NCI-H2081 treated with DMSO at 0.1 percent for 48 hours (cell line): ENCODE results near the gene AMH.
"Not testable (repeated sequence)": the region's sequence is repeated elsewhere in the genome, so short reads cannot be mapped to it uniquely, and the experiment has no call there.

Source experiments
- DNase-seq: peaks from one replicate; lab custom pipeline; 2025; lab: John Stamatoyannopoulos, UW

The AMH gene

DNA sequence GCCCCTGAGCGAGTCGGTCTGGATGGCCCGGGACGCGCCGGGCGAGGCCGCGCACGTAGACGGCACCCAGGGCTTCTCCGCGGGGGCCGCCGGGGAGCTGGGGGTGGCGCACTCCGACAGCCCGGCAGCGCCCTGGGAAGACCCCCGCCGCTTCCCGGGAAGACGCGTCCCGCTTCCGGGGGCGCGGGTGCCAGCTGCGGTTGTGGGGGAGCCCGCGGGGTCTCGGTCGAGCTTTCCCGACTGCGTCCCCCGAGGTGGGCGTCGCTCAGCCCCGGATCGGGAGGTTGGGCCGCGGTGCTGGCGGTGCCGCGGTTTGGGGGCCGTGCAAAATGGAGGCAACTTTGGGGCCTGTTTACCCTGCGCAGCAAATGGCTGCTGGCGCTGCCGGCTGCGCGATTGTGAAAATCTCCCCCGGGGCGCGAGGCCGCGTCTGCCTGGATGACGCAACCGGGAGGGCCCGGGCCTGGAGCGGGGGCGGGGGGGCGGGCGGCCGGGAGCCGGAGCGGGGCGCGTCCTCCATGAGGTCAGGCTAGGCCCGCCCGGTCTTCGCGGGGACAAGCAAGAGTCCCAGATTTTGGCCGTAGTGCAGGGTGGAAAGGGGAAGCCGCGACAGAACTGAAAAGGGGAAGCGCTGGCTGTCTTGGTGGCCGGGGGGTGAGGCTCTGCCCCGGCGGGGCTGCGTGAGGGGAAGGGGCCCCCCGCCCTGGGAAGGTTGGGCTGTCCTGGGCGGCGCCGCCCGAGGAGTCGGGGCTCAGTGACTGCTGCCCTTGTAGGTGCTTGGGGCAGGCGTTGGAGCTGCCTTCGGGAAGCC lies 21.5 kb downstream of the AMH start:
- DNase-seq, result no peak

- no peak for DNase-seq
These were observed 22.3 kb downstream of the AMH start for GRCh38 chr19:2271234-2272103.

GRCh38 chr19:2273356-2274184 lies 24.4 kb downstream of the AMH start:
- DNase-seq, result no peak

- no peak for DNase-seq
These were observed 25.1 kb downstream of the AMH start for GRCh38 chr19:2274185-2274711.

- no peak for DNase-seq
These were observed 25.9 kb downstream of the AMH start for GRCh38 chr19:2274931-2275535.

- no peak for DNase-seq
These were observed 26.7 kb downstream of the AMH start for GRCh38 chr19:2275588-2276428.

DNA sequence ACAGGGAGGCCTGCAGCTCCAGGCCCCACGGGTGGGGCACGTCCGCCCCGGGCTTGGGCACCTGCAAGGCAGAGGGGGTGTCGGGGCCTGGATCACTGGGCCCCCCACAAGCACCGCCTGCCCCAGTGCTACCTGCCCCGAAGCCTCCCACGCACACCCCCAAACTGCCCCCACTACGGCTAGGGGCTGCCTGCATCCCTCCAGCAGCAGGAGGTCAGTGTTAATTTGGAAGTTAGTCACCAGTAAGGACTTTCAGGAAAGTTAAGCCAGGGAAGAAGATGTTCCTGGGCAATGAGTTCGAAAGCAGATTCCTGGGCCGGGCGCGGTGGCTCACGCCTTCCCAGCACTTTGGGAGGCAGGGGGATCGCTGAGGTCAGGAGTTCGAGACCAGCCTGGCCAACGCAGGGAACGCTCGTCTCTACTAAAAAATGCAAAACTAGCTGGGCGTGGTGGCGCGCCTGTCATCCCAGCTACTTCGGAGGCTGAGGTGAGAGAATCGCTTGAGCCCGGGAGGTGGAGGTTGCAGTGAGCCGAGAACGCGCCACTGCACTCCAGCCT lies 27.4 kb downstream of the AMH start:
- no peak for DNase-seq

GRCh38 chr19:2277138-2277537 lies 28.0 kb downstream of the AMH start:
- no peak for DNase-seq

- DNase-seq, result no peak
These were observed 29.5 kb downstream of the AMH start for GRCh38 chr19:2278459-2279158.

- no peak for DNase-seq
These were observed 31.6 kb downstream of the AMH start for GRCh38 chr19:2280633-2281264.

DNA sequence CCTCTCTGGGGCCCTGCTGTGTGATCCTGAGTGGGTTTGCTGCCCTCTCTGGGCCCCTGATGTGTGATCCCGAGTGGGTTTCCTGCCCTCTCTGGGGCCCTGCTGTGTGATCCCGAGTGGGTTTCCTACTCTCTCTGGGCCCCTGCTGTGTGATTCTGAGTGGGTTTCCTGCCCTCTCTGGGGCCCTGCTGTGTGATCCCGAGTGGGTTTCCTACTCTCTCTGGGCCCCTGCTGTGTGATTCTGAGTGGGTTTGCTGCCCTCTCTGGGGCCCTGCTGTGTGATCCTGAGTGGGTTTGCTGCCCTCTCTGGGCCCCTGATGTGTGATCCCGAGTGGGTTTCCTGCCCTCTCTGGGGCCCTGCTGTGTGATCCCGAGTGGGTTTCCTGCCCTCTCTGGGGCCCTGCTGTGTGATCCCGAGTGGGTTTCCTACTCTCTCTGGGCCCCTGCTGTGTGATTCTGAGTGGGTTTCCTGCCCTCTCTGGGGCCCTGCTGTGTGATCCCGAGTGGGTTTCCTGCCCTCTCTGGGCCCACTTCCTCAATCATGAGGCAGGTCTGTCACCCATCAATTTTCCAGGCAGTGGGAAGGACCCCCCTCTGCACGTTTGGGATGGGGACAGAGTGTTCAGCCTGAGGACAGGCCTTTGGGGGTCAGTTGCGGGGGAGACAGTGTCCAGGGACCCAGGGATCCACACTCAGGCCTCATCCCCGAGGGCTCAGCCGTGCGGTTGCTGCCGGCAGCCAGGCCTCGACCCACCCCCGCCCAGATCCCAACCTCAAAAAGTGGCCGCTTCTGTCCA lies 32.3 kb downstream of the AMH start:
- DNase-seq, result not testable (repeated sequence)

DNA sequence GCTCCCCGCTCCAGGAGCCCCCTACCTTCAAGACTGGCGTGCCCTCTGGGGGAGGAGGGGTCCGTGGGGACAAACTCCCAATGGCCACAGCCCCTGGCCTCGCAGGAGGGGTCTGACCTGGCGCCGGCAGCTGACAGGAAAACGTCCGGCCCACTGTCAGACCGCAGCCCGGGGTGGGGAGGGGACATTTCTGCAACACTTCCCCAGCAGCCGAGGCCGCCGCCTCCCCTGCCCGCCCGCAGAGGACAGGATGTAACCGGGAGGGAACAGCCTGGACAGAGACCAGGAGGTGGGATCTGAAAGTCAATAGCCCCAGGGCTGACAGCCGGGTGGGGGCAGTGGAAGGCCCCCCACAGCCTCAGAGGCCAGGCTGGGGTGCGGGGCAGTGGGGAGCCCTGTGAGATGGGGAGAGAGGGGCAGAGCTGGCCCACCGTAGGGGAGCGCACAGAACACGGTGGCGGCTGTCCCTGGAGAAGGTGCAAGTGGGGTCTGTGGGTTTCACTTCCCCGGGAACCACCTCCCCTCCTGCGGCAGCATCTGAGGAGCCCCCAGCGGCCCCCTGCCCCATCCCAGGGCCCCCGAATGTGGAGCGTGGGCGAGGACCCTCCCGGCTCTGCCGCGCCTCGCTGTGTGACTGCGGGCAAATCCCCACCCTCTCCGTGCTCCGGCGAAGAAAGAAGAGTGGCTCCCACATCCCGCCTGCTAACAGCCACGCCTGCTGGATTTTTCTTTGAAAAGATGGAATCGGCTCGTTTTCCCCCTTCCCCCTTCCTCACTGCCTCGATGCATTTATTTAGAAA lies 33.1 kb downstream of the AMH start, which contains the start of gene PEAK3:
Gene PEAK3, minus strand, starts transcription at position 114 of the 800 bp plus-strand sequence. CDS start 1,244 bp downstream, outside the sequence.
- no peak for DNase-seq

DNA sequence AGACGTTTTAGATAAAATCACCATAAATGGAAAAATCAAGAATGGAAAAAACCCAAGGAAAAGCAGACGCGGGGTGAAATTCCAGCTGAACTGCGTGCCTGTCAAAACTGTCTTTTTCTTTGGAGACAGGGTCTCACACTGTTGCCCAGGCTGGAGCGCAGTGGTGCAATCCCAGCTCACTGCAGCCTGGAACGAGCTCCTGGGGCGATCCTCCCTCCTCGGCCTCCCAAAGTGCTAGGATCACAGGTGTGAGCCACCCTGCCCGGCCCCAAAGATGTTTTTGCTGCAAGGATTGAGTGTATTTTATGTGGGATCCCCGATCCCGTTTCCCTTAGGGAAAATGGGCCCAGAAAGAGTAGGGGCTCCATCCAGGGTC lies 33.7 kb downstream of the AMH start:
- DNase-seq, result no peak

DNA sequence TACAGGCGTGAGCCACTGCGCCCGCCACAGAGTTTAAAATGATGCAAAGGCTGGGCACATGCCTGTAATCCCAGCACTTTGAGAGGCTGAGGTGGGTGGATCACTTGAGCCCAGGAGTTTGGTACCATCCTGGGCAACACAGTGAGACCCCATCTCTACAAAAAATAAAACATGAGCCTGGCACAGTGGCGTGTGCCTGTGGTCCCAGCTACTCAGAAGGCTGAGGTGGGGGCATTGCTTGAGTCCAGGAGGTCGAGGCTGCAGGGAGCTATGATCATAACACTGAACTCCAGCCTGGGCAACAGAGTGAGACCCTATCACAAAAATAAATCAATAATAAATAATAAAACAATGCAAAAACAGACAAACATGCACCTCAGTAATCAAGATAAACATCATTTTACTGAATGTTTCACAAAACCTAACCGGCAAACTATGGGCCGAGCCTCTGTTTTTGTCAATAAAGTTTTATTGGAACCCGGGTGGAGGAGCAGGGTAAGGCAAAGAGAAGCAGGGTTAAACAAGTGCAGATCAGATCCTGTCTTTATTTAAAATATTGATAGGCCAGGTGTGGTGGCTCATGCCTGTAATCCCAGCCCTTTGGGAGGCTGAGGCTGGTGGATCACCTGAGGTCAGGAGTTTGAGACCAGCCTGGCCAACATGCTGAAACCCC lies 34.8 kb downstream of the AMH start:
- DNase-seq, result no peak

DNA sequence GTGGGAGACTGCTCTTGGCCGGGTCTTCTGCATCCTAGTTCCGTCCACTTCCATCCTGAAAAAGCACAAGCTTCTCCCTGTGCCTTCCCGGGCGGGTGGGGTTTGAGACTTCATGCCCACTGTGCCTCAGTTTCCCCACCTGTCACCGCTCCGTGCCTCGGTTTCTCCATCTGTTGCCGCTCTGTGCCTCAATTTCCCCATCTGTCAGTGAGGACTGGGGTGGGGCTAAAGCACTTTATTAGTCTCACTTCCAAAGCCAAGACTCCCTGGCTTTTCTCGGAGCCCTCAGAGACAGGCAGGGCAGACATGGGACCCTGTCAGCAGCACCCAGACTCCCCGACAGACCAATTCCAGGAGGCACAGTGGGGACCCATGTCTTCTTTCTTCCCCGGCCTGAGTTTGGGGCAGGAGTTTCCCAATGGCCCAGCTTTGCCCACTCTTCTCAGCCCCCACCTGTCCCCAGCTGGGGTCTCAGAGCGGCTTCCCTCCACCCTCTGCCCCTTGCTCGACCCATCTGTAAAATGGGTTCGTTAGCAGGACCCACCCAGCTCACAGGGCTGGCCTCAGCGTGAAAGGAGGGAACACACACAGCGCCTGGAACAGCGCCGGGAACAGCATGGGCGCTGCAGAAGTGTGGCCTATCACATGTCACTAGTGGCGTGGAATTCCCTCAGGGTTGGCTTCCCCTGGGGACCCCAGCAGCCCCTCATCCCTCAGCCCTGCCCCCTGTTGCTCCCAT lies 37.4 kb downstream of the AMH start:
- no peak for DNase-seq
